HT-29 (cell line): Measurements from ENCODE around the gene ASL. TPM values are rescaled to one million over a fixed set of nuclear protein-coding genes. Genes with fewer than 3 reads are reported as not detected.
"Not testable (repeated sequence)": the region's sequence is repeated elsewhere in the genome, so short reads cannot be mapped to it uniquely, and the experiment has no call there.

Source experiments
- DNase-seq: peaks from one replicate; pipeline ENCODE4 v3.0.0-alpha.2; 2015; ENCODE audit warnings: low spot score
- total RNA-seq: library from RNA; depleted of rRNA; stranded (reverse); fragments of >200 nt; shearing (Covaris generic); gene quantifications from 2 replicates; pipeline ENCODE4 v1.2.3, GENCODE V29; 2014

The ASL gene
- total RNA-seq, 1 experiment from 2014 or later = 173 TPM

- peak; percentile 52 for DNase-seq
Observed at GRCh38 chr7:66076462-66077329, 1.1 kb downstream of the ASL start.

- no peak for DNase-seq
Observed at GRCh38 chr7:66078067-66078466, 2.4 kb downstream of the ASL start.

- DNase-seq = no peak
Observed at GRCh38 chr7:66082083-66082482, 6.5 kb downstream of the ASL start.

- no peak for DNase-seq
Observed at GRCh38 chr7:66082886-66083415, 7.3 kb downstream of the ASL start.

DNA sequence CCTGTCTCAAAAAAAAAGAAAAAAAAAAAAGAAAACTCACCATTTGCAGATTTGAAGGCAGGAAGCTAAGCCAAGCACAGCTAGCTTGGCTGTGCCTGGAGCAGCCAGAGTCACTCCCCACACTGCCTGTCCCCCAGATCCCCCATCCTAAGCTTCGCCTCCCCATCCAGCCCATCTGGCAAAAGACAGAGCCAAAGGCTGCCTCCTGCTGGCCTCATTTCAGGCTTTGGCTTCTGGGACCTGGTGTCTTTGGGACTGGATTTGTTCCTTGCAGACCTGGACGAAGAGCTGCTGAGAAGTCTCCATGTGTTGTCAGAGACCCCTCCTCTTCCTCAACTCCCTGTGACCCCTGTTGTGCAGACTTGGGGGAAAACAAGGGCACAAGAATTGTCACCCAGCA, 8.1 kb downstream of the ASL start:
- DNase-seq = no peak

DNA sequence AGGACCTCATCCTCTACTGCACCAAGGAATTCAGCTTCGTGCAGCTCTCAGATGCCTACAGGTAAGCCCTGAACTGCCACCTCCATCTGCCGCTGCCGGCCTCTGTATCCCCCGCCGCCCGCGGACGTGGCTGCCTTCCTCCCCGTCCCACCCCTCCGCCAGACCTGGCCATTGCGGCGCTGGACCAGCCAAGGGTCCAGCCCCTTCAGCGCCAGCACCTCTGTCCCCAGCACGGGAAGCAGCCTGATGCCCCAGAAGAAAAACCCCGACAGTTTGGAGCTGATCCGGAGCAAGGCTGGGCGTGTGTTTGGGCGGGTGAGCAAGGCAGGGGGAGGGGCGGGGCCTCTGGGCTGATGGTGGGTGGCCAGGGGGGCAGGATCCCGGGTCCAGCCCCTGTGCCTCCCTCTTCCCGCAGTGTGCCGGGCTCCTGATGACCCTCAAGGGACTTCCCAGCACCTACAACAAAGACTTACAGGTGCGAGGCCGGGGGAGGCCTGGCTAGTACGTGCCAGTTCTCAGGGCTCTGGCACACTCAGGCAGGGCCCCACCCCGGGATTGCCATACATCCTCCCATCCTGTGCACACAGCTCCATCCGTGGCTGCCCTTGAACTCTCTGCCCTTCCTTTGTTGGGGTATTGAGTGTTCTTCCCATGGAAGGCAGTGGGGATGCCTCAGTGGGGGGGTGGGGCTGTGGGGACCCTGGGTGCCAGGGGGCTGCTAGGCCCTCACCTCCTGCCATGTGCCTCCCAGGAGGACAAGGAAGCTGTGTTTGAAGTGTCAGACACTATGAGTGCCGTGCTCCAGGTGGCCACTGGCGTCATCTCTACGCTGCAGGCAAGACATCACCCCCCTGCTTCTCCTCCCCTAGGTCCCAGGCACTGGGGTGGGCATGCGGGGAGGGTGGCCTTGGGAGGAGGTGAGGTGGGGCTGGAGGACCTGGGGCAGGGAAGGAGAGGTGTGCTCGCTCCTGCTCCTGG, 13.5 kb downstream of the ASL start:
- DNase-seq = no peak

GRCh38 chr7:66092654-66093053, 17.0 kb downstream of the ASL start:
- no peak for DNase-seq

DNA sequence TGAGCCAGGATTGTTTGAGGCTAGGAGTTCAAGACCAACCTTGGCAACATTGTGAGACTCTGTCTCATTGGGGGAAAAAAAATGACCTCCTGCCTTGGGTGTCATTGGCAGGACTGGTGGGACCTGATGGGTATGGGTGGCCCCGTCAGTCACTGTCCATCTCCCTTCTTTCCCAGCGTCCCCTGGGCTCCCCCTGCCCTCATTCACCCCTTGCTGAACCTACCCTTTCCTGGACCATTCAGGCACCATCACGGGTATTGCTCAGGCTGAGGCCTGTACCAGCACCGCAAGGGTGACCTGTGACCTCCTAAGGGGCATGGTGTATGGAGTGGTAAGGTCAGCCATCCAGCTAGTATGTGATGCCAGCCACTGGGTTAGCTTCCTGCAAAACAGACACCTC, 19.4 kb downstream of the ASL start:
- DNase-seq = no peak

GRCh38 chr7:66099232-66099550, 23.6 kb downstream of the ASL start:
- DNase-seq = no peak

GRCh38 chr7:66099551-66100407, 24.2 kb downstream of the ASL start:
- peak; percentile 96 for DNase-seq

GRCh38 chr7:66100408-66101050, 24.9 kb downstream of the ASL start:
- DNase-seq = peak; percentile 29

GRCh38 chr7:66102168-66102567, 26.5 kb downstream of the ASL start:
- not testable (repeated sequence) for DNase-seq

GRCh38 chr7:66103994-66104393, 28.4 kb downstream of the ASL start:
- DNase-seq = not testable (repeated sequence)

DNA sequence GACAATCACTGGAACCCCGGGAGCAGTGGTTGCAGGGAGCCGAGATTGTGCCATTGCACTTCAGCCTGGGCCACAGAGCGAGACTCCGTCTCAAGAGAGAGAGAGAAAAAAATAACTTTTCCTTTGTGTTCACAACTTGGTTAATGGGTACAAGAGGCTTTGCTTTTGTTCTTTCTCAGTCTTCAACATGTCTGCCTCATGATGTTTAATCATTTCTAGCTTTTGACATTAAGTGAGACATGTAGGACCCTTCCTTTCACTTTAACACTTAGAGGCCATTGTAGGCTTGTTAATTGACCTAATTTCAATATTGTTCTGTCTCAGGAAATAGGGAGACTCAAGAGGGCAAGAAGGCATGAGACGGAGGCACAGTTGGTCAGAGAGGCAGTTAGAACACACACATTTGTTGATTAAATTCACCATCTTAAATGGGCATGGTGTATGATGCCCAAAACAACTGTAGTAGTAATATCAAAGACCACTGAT, 29.7 kb downstream of the ASL start:
- DNase-seq = no peak

DNA sequence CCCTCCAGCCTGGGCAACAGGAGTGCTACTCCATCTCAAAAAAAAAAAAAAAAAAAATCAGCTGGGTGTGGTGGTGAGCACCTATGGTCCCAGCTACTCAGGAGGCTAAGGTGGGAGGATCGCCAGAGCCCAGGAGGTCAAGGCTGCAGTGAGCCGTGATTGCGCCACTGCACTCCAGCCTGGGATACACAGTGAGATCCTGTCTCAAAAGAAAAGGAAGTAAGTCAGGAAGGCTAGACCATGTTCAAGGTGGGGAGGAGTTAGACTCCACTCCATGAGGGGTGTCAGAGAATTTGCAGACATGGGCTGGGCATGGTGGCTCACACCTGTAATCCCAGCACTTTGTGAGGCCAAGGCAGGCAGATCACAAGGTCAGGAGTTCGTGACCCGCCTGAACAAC, 32.8 kb downstream of the ASL start:
- DNase-seq = not testable (repeated sequence)

- DNase-seq = peak; percentile 40
Observed at GRCh38 chr7:66110856-66111255, 35.2 kb downstream of the ASL start.

- DNase-seq = peak; percentile 94
Observed at GRCh38 chr7:66114743-66115649, 39.4 kb downstream of the ASL start, which contains the start of gene CRCP. TSS of gene CRCP (plus strand) at chr7:66114847. CDS start at chr7:66114963, 116 bp downstream.

DNA sequence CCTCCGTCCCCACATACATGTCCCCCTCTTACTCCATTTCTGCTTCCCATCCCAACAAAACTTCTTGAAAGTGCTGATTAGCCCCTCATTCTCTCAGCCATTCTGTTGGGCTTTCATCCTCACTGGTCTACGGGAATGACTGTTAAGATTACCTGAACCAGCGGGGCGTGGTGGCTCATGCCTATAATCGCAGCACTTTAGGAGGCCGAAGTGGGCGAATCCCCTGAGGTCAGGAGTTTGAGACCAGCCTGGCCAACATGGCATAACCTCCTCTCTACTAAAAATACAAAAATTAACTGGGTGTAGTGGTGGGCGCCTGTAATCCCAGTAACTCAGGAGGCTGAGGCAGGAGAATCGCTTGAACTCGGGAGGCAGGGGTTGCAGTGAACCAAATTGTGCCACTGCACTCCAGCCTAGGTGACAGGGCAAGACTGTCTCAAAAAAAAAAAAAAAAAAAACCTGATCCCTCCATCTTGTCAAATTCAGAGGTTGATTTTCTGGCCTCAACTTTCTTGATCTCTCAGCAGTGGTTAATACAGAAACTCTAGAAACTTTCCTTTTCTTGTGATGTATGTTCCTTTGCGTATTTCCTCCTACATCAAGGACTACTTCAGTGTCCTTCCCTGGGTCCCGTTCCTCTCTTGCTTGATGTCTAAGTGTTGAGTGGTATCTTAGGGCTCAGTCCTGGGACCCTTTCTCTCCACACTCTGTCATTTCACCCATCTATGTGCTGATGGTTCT, 41.2 kb downstream of the ASL start:
- not testable (repeated sequence) for DNase-seq

- no peak for DNase-seq
Observed at GRCh38 chr7:66118603-66119002, 43.0 kb downstream of the ASL start.
